MM.1S (cell line): ENCODE measurements around the gene MON2.
"Not testable (repeated sequence)": the region's sequence is repeated elsewhere in the genome, so short reads cannot be mapped to it uniquely, and the experiment has no call there.

ENCODE experiments used
- DNase-seq: peaks from one replicate; pipeline ENCODE4 v3.0.0-alpha.2; 2015
- H2AFZ ChIP-seq: fragments of 300-600 bp; sonication (generic); 2 replicates; pipeline ENCODE4 v1.6.0; 2016; ENCODE audit warnings: antibody characterized with exemption, low read length
- H3F3A ChIP-seq: fragments of 300-600 bp; sonication (generic); 2 replicates; pipeline ENCODE4 v1.6.1; 2016; ENCODE audit warnings: mild to moderate bottlenecking, antibody characterized with exemption, low read length, moderate library complexity, mixed read lengths; ENCODE audit not compliant: insufficient read depth
- H3K27ac ChIP-seq: fragments of 300-600 bp; sonication (generic); 2 replicates; pipeline ENCODE4 v1.5.1; 2016; ENCODE audit warnings: mild to moderate bottlenecking, low read length
- H3K27me3 ChIP-seq: fragments of 300-600 bp; sonication (generic); replicated peaks from 2 replicates; pipeline ENCODE4 v1.6.0; 2016; ENCODE audit warnings: low read length; ENCODE audit not compliant: insufficient read depth
- H3K36me3 ChIP-seq: fragments of 300-600 bp; sonication (generic); replicated peaks from 2 replicates; pipeline ENCODE4 v1.6.1; 2016; ENCODE audit warnings: mild to moderate bottlenecking, low read length, mixed read lengths; ENCODE audit not compliant: insufficient read depth
- H3K4me1 ChIP-seq: fragments of 300-600 bp; sonication (generic); 2 replicates; pipeline ENCODE4 v1.6.1; 2016; ENCODE audit warnings: low read length, mixed read lengths
- H3K4me2 ChIP-seq: fragments of 300-600 bp; sonication (generic); 2 replicates; pipeline ENCODE4 v1.6.0; 2016; ENCODE audit warnings: low read depth, low read length
- H3K4me3 ChIP-seq: fragments of 300-600 bp; sonication (generic); 2 replicates; pipeline ENCODE4 v1.5.1; 2016; ENCODE audit warnings: low read length, mixed read lengths
- H3K79me2 ChIP-seq: fragments of 300-600 bp; sonication (generic); 2 replicates; pipeline ENCODE4 v1.6.1; 2016; ENCODE audit warnings: mixed run types, low read length, mixed read lengths
- H3K9ac ChIP-seq: fragments of 300-600 bp; sonication (generic); 2 replicates; pipeline ENCODE4 v1.6.1; 2016; ENCODE audit warnings: low read length, mixed read lengths
- H3K9me2 ChIP-seq: fragments of 300-600 bp; sonication (generic); replicated peaks from 2 replicates; pipeline ENCODE4 v1.6.1; 2016; ENCODE audit warnings: mild to moderate bottlenecking, low read length, mixed read lengths; ENCODE audit not compliant: insufficient read depth
- H3K9me3 ChIP-seq: fragments of 300-600 bp; sonication (generic); replicated peaks from 2 replicates; pipeline ENCODE4 v1.6.1; 2016; ENCODE audit warnings: mild to moderate bottlenecking, low read length, mixed read lengths; ENCODE audit not compliant: insufficient read depth
- H4K20me1 ChIP-seq: fragments of 300-600 bp; sonication (generic); 2 replicates; pipeline ENCODE4 v1.6.1; 2016; ENCODE audit warnings: mild to moderate bottlenecking, low read length, moderate library complexity, mixed read lengths; ENCODE audit not compliant: insufficient read depth
- CTCF ChIP-seq: fragments of 300-600 bp; sonication (generic); IDR thresholded peaks from 2 replicates; pipeline ENCODE4 v1.5.1; 2016; ENCODE audit warnings: antibody characterized with exemption, low read length, mixed read lengths
- EZH2 ChIP-seq: fragments of 300-600 bp; sonication (generic); optimal IDR thresholded peaks from 2 replicates; pipeline ENCODE3; 2017; ENCODE audit warnings: low read depth, mild to moderate bottlenecking, antibody characterized with exemption, low read length, mixed read lengths
- EZH2phosphoT487 ChIP-seq: fragments of 300-600 bp; sonication (generic); IDR thresholded peaks from 2 replicates; pipeline ENCODE4 v1.6.1; 2018; ENCODE audit warnings: antibody characterized with exemption, low read length

MON2 gene

GRCh38 chr12:62552906-62553556 is 86.4 kb downstream of the MON2 start:
- Histone ChIP-seq H3K79me2 (no peaks in the 10 kb centered on the region), H2AFZ (no peak overlapping the region), H3K9me3 (no peaks in the 10 kb centered on the region), H3K9me2 (no peaks in the 10 kb centered on the region), H3K4me1 (no peaks in the 10 kb centered on the region), H3K27me3 (no peaks in the 10 kb centered on the region), H3K9ac (no peak overlapping the region), H3K36me3 (no peaks in the 10 kb centered on the region; the same call in 1 of the 2 replicates), H3K4me2 (no peak overlapping the region), H4K20me1 (no peaks in the 10 kb centered on the region), H3K27ac (no peak overlapping the region), H3F3A (no peaks in the 10 kb centered on the region), H3K4me3 (no peak overlapping the region)
- no peak for TF ChIP-seq CTCF
- TF ChIP-seq EZH2: no peak
- no peak for TF ChIP-seq EZH2phosphoT487
- DNase-seq: no peak

GRCh38 chr12:62559366-62559765 is 92.7 kb downstream of the MON2 start:
- H3K27me3 ChIP-seq, H4K20me1 ChIP-seq, H3K9me3 ChIP-seq, H3K4me1 ChIP-seq, H3K27ac ChIP-seq, H3K36me3 ChIP-seq, H3K4me2 ChIP-seq, H3K9me2 ChIP-seq, H3K79me2 ChIP-seq, H3F3A ChIP-seq, H3K9ac ChIP-seq, H2AFZ ChIP-seq, DNase-seq, H3K4me3 ChIP-seq: not testable (repeated sequence)

- TF ChIP-seq EZH2: no peak
- no peak for TF ChIP-seq EZH2phosphoT487
- TF ChIP-seq CTCF: no peak
- Histone ChIP-seq H3K4me3 (no peak overlapping the region), H3K27ac (no peak overlapping the region), H3K36me3 (peaks cover 5% of the 10 kb centered on the region; the same call in 1 of the 2 replicates), H2AFZ (no peak overlapping the region), H3K79me2 (no peaks in the 10 kb centered on the region), H4K20me1 (no peaks in the 10 kb centered on the region), H3K9me2 (no peaks in the 10 kb centered on the region), H3K27me3 (no peaks in the 10 kb centered on the region), H3K4me1 (no peaks in the 10 kb centered on the region), H3K9ac (no peak overlapping the region), H3K4me2 (no peak overlapping the region), H3F3A (no peaks in the 10 kb centered on the region), H3K9me3 (no peaks in the 10 kb centered on the region)
- no peak for DNase-seq
Observed at GRCh38 chr12:62562846-62563245, 96.2 kb downstream of the MON2 start.

GRCh38 chr12:62575036-62575435 is 108.4 kb downstream of the MON2 start:
- Histone ChIP-seq H3F3A (no peaks in the 10 kb centered on the region; the same call in 1 of the 2 replicates), H3K4me1 (peaks cover 13% of the 10 kb centered on the region), H3K9me2 (no peaks in the 10 kb centered on the region), H3K9ac (no peak overlapping the region), H3K9me3 (no peaks in the 10 kb centered on the region), H4K20me1 (no peaks in the 10 kb centered on the region), H3K27ac (peak overlapping the region; percentile 12; the same call in 1 of the 2 replicates), H2AFZ (no peak overlapping the region), H3K36me3 (no peaks in the 10 kb centered on the region; the same call in 1 of the 2 replicates), H3K4me2 (peak overlapping the region; percentile 19; the same call in 1 of the 2 replicates), H3K4me3 (no peak overlapping the region), H3K27me3 (no peaks in the 10 kb centered on the region), H3K79me2 (no peaks in the 10 kb centered on the region)
- DNase-seq: peak; percentile 25
- no peak for TF ChIP-seq CTCF
- no peak for TF ChIP-seq EZH2phosphoT487
- TF ChIP-seq EZH2: no peak
